Liver (tissue), 9 donors: ENCODE results near the gene BBS5. TPM values are rescaled to one million over a fixed set of nuclear protein-coding genes. Genes with fewer than 3 reads are reported as not detected.

ENCODE experiments used
- DNase-seq: peaks from one replicate; pipeline ENCODE4 v3.0.0-alpha.2; 2017; ENCODE audit warnings: low spot score
- H3K27ac ChIP-seq, 2 donors: one replicate each; pipeline ENCODE4 v1.7.0; 2013; ENCODE audit warnings: inconsistent platforms in 2 of 2, low read length in 2 of 2, control low read depth in 1 of 2, low read depth in 1 of 2, mild to moderate bottlenecking in 1 of 2
- H3K27me3 ChIP-seq, 4 donors: one replicate each; pipeline versions ENCODE4 v1.6.1 to v1.7.0; 2013; ENCODE audit warnings: low read length in 3 of 4, inconsistent platforms in 1 of 4, mild to moderate bottlenecking in 1 of 4, moderate library complexity in 1 of 4; ENCODE audit not compliant: control insufficient read depth in 4 of 4, insufficient read depth in 4 of 4
- H3K36me3 ChIP-seq, 4 donors: one replicate each; pipeline versions ENCODE4 v1.6.1 to v1.7.0; 2013; ENCODE audit warnings: low read length in 3 of 4, mild to moderate bottlenecking in 3 of 4, low read depth in 1 of 4, moderate library complexity in 1 of 4; ENCODE audit not compliant: control insufficient read depth in 4 of 4, insufficient read depth in 3 of 4
- H3K4me1 ChIP-seq, 4 donors: one replicate each; pipeline versions ENCODE4 v1.6.1 to v1.7.0; 2013; ENCODE audit warnings: low read length in 3 of 4, mild to moderate bottlenecking in 3 of 4, moderate library complexity in 1 of 4; ENCODE audit not compliant: control insufficient read depth in 4 of 4, insufficient read depth in 4 of 4
- H3K4me3 ChIP-seq, 3 donors: one replicate each; pipeline versions ENCODE4 v1.6.1 to v1.7.0; 2013; ENCODE audit warnings: low read length in 3 of 3, control low read depth in 1 of 3, low read depth in 1 of 3, mild to moderate bottlenecking in 1 of 3
- H3K9ac ChIP-seq, 2 donors: one replicate each; pipeline ENCODE4 v1.7.0; 2013; ENCODE audit warnings: low read length in 2 of 2, mild to moderate bottlenecking in 2 of 2, moderate library complexity in 2 of 2, control low read depth in 1 of 2, low read depth in 1 of 2
- H3K9me3 ChIP-seq, 4 donors: one replicate each; pipeline versions ENCODE4 v1.6.1 to v1.7.0; 2013; ENCODE audit warnings: low read length in 3 of 4; ENCODE audit not compliant: control insufficient read depth in 4 of 4
- ATF3 ChIP-seq: IDR thresholded peaks from 2 replicates; pipeline ENCODE4 v1.6.1; 2016; ENCODE audit warnings: antibody characterized with exemption
- CTCF ChIP-seq: fragments of 150-350 bp; IDR thresholded peaks from 2 replicates; pipeline ENCODE4 v1.5.1; 2017; ENCODE audit warnings: improper control_type of control experiment, low read depth, low read length; ENCODE audit not compliant: missing input control
- EGR1 ChIP-seq, 2 donors: IDR thresholded peaks; 2 replicates each; pipeline ENCODE4 v1.6.1; 2016 to 2018; ENCODE audit warnings: antibody characterized with exemption in 2 of 2, low read depth in 2 of 2
- FOXA1 ChIP-seq: IDR thresholded peaks from 2 replicates; pipeline ENCODE4 v1.6.1; 2016; ENCODE audit warnings: antibody characterized with exemption
- FOXA2 ChIP-seq: IDR thresholded peaks from 2 replicates; pipeline ENCODE4 v1.6.1; 2016; ENCODE audit warnings: antibody characterized with exemption
- GABPA ChIP-seq, 2 donors: IDR thresholded peaks in 1 of 2; conservative IDR thresholded peaks in 1 of 2; 2 replicates each; pipeline ENCODE4 v1.6.1; 2016; ENCODE audit warnings: antibody characterized with exemption in 2 of 2, mild to moderate bottlenecking in 1 of 2, moderate library complexity in 1 of 2
- HNF4A ChIP-seq, 2 donors: conservative IDR thresholded peaks; 2 replicates each; pipeline ENCODE4 v1.6.1; 2016; ENCODE audit warnings: antibody characterized with exemption in 2 of 2, mild to moderate bottlenecking in 2 of 2
- HNF4G ChIP-seq: IDR thresholded peaks from 2 replicates; pipeline ENCODE4 v1.6.1; 2016; ENCODE audit warnings: antibody characterized with exemption
- JUND ChIP-seq, 2 donors: IDR thresholded peaks; 2 replicates each; pipeline ENCODE4 v1.6.1; 2016; ENCODE audit warnings: antibody characterized with exemption in 2 of 2
- MAX ChIP-seq: IDR thresholded peaks from 2 replicates; pipeline ENCODE4 v1.6.1; 2016; ENCODE audit warnings: antibody characterized with exemption
- NR2F2 ChIP-seq: IDR thresholded peaks from 2 replicates; pipeline ENCODE4 v1.6.1; 2016; ENCODE audit warnings: antibody characterized with exemption
- RAD21 ChIP-seq, 2 donors: IDR thresholded peaks; 2 replicates each; pipeline ENCODE4 v1.6.1; 2016; ENCODE audit warnings: antibody characterized with exemption in 2 of 2, mild to moderate bottlenecking in 2 of 2
- REST ChIP-seq: IDR thresholded peaks from 2 replicates; pipeline ENCODE4 v1.6.1; 2016; ENCODE audit warnings: antibody characterized with exemption, mild to moderate bottlenecking
- RXRA ChIP-seq, 2 donors: IDR thresholded peaks; 2 replicates each; pipeline ENCODE4 v1.6.1; 2017 to 2018; ENCODE audit warnings: antibody characterized with exemption in 2 of 2, mild to moderate bottlenecking in 1 of 2
- SP1 ChIP-seq: IDR thresholded peaks from 2 replicates; pipeline ENCODE4 v1.6.1; 2018; ENCODE audit warnings: antibody characterized with exemption, mild to moderate bottlenecking
- TAF1 ChIP-seq: conservative IDR thresholded peaks from 2 replicates; pipeline ENCODE4 v1.6.1; 2016; ENCODE audit warnings: antibody characterized with exemption, mild to moderate bottlenecking
- YY1 ChIP-seq: IDR thresholded peaks from 2 replicates; pipeline ENCODE4 v1.6.1; 2016; ENCODE audit warnings: antibody characterized with exemption, mild to moderate bottlenecking
- ZBTB33 ChIP-seq: IDR thresholded peaks from 2 replicates; pipeline ENCODE4 v1.6.1; 2016; ENCODE audit warnings: antibody characterized with exemption
- WGBS: extraction: QIAGEN DNeasy Blood & Tissue Kit; methylation state at CpG from one replicate; pipeline ENCODE4 v1.1.7; 2013; 5-methylcytosine and 5-hydroxymethylcytosine counted together
- polyA plus RNA-seq, 2 donors: library from polyadenylated mRNA; stranded (reverse) in 1 of 2; unstranded in 1 of 2; fragments of 200-250 nt in 1 of 2; fragments of >200 nt in 1 of 2; fragmentation: Nextera tagmentation in 1 of 2; extraction: Ambion mirVana in 1 of 2; gene quantifications; one replicate each; pipeline versions ENCODE4 v1.2.1 to v1.2.3, GENCODE V29; 2013 to 2015
- total RNA-seq, 2 donors: library from RNA; depleted of rRNA; stranded (reverse); fragments of >200 nt; gene quantifications; one replicate each; pipeline ENCODE4 v1.2.3, GENCODE V29; 2014
- donor health status: healthy.
- donor health status: healthy.
- donor health status: healthy.
- donor health status: healthy.
- donor health status: healthy.

The BBS5 gene
- total and polyA plus RNA-seq, 4 donors: 1.7 to 2.5 (median 2.1) TPM

GRCh38 chr2:169507698-169508097 is 28.4 kb downstream of the BBS5 start:
- Histone ChIP-seq H3K9me3 (no peaks in the 10 kb centered on the region), H3K36me3 (peaks cover 0 to 2% (median 0%) of the 10 kb centered on the region in 4 donors), H3K9ac (no peak overlapping the region), H3K4me3 (no peak overlapping the region), H3K4me1 (no peaks in the 10 kb centered on the region), H3K27me3 (no peaks in the 10 kb centered on the region), H3K27ac (no peak overlapping the region)
- no peak for DNase-seq
- TF ChIP-seq YY1 (no peak), JUND (IDR thresholded peaks at IDR 0.05) (peak in 1 of 2 donors; percentile 26), CTCF (no peak)

- DNase-seq: no peak
- WGBS: 86% methylated on average over 4 of the region's 4 CpGs
- Histone ChIP-seq H3K4me3 (no peak within 1 kb of the TSS), H3K36me3 (peaks cover 0 to under 1% (median 0%) of the 10 kb centered on the region in 4 donors), H3K27me3 (no peaks in the 10 kb centered on the region), H3K27ac (no peak within 1 kb of the TSS), H3K9ac (no peak within 1 kb of the TSS), H3K4me1 (no peaks in the 10 kb centered on the region), H3K9me3 (no peaks in the 10 kb centered on the region)
- TF ChIP-seq NR2F2 (no peak), ZBTB33 (no peak), YY1 (no peak), ATF3 (no peak), HNF4A (conservative IDR thresholded peaks at IDR 0.05) (no peak), JUND (IDR thresholded peaks at IDR 0.05) (no peak), RXRA (IDR thresholded peaks at IDR 0.05) (no peak), FOXA1 (no peak), RAD21 (IDR thresholded peaks at IDR 0.05) (no peak), SP1 (no peak), EGR1 (IDR thresholded peaks at IDR 0.05; ENCODE audit: low read depth in 2 of 2) (no peak), CTCF (no peak), HNF4G (no peak), MAX (no peak), FOXA2 (no peak), TAF1 (no peak), REST (no peak), GABPA (IDR thresholded peaks at IDR 0.05 in 1 of 2, conservative IDR thresholded peaks at IDR 0.05 in 1 of 2) (no peak)
These were observed 30.1 kb downstream of the BBS5 start, which contains the start of gene KLHL41 for GRCh38 chr2:169509298-169509885. Gene KLHL41 (plus strand): TSS chr2:169509702. CDS start chr2:169509779, 77 bp downstream.
